ENCODE results near the gene PPFIA4.

Gene PPFIA4

DNA sequence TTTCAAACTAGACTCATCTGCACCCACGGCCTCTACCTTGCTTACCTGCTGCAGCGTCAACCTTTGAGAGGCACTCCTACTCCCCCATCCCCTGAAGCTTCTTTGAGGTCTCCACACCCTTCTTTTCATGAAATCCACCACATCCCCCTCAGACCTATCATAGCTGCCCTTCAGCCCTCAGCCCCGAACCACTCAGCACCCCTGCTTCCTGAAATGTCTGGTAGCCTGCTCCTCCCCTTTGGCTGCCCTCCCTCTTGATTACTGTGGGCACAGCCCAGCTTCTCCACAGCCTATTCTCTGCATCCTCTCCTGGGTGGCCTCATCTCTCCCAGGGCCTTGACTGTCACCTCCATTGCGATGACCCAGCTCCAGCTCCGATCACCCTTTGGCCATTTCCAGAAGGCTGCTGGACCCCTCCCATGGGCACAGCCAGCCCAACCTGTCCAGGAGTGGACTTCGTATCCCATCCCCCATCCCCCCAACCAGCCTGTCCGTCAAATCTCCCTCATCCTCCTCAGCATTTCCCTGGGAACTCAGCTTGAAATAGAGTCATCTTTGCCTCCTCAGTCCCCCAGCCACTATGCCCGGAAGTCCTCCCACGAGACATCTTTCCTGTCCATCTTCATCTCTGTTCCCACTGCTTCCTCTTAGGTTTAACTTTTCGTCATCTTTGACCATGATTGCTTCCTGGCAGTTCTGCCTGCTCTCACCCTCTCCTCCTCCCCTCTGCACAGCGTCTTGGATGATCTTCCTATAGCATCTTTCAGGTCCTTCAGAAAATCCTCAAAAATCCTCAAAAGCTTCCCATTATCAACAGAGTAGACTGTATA, 95.1 kb downstream of the PPFIA4 start:
- in situ Hi-C loops (cut with MboI; ENCODE audit: low sequenced_read_pairs): no loop called here

DNA sequence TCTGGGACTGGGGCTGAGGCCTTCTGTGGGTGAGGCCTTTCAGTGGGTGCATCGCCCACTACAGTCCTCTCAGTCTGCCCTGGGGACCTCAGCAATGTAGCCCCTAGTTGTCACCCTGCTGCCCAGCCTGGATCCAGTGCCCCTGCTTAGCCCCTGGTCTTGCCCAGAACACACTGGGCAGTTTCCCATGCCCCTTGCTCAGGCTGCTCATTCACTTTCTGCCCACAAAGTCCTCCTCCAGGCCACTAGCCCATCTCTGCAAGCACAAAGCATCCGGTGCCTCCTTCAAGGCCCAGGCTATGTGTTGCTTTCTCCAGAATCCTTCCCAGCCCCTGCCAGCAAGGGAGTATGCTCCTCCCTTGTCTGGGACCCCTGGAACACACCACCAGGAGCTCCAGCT, 95.9 kb downstream of the PPFIA4 start:
- in situ Hi-C loops (cut with MboI; ENCODE audit: low sequenced_read_pairs): no loop called here

DNA sequence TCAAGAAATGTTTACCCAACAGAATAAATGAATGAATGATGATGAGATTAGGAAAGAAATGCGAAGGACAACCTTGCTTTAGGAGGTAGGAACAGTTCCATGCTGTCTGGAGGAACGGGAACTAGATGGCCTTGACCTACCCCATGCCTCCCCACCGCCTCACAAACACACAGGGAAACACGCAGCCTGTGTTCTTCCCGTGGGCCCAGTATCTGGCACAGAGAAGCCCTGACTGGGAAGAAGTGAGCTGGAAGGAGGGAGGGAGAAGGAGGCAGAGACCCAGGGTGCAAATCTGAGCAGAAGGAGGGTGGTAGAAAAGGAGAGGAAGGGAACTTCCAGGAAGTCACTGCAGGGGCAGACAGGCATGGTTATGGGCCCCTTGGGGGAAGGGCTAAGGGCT, 97.7 kb downstream of the PPFIA4 start:
- in situ Hi-C loops (cut with MboI; ENCODE audit: low sequenced_read_pairs): no loop called here

DNA sequence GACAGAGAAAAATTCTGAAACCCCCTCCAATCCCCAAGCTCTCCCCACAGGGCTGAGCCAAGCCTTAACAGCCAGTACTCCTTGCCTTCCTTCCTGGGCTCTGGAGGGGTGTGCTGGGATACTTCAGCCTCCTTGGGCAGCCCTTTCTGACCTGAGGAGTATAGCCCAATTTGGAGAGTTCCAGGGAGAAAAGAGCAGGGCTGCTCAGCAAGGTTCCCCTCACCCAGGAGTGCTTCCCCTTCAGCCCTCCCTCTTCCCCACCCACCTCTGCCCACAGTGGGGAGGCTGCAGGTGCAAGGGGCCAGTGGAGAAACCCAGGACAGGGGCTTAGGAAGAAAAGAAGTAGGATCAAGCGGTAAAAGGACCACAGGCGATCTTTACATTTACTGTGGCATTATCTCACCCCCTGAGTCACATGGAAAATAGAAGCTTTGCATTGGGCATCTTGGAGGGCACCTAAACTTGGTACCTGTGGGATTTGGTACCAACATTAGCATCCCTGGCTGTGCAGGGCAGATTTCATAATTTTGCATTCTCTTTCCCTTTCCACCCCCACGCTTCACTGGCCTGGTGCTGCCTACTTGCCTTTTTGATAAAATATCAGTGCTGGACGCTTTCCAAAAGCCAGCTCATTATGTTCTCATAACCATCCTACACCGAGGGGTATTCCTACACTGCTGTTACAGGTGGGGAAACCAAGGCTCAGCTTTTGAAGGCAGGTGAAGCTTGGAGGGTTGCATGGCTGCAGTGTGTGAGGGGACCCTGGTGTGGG, 98.4 kb downstream of the PPFIA4 start:
- in situ Hi-C loops (cut with MboI; ENCODE audit: low sequenced_read_pairs): no loop called here

DNA sequence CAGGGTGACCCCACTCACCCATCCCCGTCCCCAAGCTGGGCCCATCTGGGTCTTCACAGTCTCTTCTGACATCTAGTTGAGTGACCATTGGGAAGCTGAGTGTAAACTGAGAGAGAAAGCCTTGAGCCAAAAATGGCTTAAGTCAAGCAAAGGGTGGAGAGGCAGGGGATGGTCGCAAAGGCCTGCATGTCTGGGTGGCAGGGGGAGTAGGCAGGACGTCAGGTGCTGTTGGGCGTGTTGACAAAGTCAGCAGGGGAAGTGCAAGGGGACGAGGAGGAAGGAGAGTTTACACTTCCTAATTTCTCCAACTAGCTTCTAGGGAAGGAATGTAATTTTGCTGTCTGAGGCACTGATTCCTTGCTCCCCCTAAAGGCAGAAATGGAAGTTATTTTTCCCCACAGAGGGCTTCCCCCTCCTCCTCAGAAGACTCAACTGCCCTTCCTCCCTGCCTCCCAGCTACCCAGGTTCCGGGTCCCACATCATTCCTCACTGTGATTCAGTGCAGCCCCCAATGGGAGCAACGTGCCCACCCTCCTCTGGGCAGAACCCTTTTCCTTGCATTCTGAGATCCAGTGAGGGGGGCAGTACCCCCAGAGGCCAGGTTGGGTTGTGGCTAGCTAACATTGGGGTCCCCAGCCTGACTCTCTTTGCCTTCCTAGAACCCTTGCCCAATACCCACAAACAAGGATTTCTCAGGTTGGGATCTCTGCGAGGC, 100.0 kb downstream of the PPFIA4 start:
- in situ Hi-C loops (cut with MboI; ENCODE audit: low sequenced_read_pairs): no loop called here

DNA sequence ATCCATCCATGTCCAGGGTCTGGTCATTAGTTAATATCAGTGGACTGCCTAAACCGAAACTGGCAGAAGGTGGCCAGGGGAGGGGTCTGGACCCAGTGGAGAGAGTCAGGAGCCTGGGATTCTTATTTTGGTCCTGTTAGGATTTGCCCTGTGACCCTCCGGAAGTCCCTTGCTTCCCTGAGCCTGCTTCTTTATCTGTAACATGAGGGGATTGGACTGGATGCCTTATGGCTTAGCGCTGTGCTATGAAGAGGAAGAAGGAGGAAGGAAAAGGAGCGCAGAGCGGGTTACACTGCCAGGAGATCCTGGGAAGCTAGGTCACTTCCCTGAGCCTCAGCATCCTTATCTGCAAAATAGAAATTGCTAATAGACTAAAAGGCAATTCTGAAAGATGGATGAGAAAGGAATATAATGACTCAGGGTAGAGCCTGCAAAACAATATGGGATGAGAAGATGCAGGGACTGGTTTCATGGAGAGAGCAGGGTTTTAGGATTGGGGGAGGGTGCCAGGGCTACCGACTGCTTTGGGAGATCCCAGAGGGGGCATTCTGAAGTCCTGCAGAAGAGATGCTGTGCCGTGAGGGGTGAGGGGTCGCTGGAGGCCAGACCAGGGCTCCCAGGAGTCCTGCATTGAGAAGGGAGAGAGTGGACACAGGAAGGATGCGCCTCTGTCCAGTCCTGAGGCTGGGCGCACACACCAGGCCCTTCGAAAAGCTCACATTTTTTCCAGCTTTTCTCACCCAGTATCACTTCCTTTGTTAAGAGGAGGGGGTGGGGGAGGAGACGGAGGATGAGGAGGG, 100.8 kb downstream of the PPFIA4 start:
- in situ Hi-C loops (cut with MboI; ENCODE audit: low sequenced_read_pairs): no loop called here

DNA sequence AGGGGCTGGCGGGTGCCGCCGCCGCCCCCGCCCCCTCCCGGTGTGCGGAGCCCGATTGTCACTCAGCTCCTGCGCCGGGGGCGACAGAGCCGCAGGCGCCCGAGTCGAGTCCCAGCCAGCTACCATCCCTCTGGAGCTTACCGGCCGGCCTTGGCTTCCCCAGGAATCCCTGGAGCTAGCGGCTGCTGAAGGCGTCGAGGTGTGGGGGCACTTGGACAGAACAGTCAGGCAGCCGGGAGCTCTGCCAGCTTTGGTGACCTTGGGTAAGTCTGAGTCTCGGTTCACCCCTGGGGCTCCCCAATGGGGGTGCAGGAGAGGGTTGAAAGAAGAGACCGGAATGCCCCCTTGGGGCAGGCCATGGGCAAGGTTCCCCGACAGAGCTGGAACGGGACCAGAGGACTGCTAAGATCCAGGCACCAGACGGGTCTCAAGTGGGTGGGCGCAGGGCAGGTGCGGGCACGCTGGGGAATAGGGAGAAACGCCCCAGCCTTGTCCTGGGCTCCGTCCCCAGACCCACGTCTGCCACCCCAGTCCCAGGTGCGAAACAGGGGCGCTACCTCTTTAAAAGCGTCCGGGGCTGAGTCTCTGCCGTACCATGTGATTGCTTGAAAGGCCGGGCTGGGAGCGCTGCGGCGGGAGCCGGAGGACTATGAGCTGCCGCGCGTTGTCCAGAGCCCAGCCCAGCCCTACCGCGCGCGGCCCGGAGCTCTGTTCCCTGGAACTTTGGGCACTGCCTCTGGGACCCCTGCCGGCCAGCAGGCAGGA, 101.6 kb downstream of the PPFIA4 start, which contains the start of gene ADORA1:
Gene ADORA1 (plus strand): TSS at position 61 of the 765 bp plus-strand sequence. CDS start 1,116 bp downstream, outside the sequence.
- in situ Hi-C loops (cut with MboI; ENCODE audit: low sequenced_read_pairs): no loop called here

DNA sequence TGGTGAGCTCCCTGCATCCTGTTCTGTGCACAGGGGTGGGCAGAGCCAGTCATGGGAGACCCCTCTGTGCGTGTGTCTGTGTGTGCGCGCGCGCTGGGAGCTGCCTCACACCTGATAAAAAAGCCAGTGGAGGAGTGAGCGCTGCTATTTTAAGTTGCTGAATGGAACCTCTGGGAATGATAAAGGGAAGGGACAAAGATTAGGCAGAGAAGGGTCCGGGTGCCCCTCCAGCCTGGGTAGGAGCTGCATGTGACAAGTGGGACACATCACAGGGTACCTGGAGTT, 102.1 kb downstream of the PPFIA4 start:
- in situ Hi-C loops (cut with MboI; ENCODE audit: low sequenced_read_pairs): no loop called here
